Keratinocyte (primary cell): ENCODE results near the gene CNDP2. TPM values are rescaled to one million over a fixed set of nuclear protein-coding genes. Genes with fewer than 3 reads are reported as not detected.

Source experiments
- DNase-seq: peaks from one replicate; pipeline ENCODE4 v3.0.0-alpha.2; 2011; ENCODE audit warnings: low read depth, missing footprints, low spot score
- FAIRE-seq: peaks from 2 replicates; lab custom pipeline; 2011; peaks lifted over from hg19 to GRCh38; lab: Jason Lieb, UNC
- H2AFZ ChIP-seq: 2 replicates; pipeline ENCODE4 v1.6.0; 2012; ENCODE audit warnings: low read length, control low read depth, inconsistent platforms; ENCODE audit not compliant: control insufficient read depth
- H3K27ac ChIP-seq: 2 replicates; pipeline ENCODE4 v1.5.1; 2011; ENCODE audit warnings: low read length; ENCODE audit not compliant: control insufficient read depth, insufficient read depth
- H3K27me3 ChIP-seq: 3 replicates; pipeline ENCODE4 v1.6.0; 2011; ENCODE audit warnings: low read length; ENCODE audit not compliant: control insufficient read depth, insufficient read depth; ENCODE audit errors: extremely low read depth
- H3K36me3 ChIP-seq, 2 experiments: 2 replicates in 1 of 2; 3 replicates in 1 of 2; pipeline ENCODE4 v1.5.1; 2011; ENCODE audit warnings: low read length in 2 of 2, mild to moderate bottlenecking in 1 of 2; ENCODE audit not compliant: control insufficient read depth in 2 of 2, insufficient read depth in 2 of 2; ENCODE audit errors: extremely low read depth in 1 of 2
- H3K4me1 ChIP-seq: 3 replicates; pipeline ENCODE4 v1.5.1; 2011; ENCODE audit warnings: low read length; ENCODE audit not compliant: control insufficient read depth, insufficient read depth; ENCODE audit errors: extremely low read depth
- H3K4me2 ChIP-seq: 3 replicates; pipeline ENCODE4 v1.6.0; 2011; ENCODE audit warnings: low read depth, low read length; ENCODE audit not compliant: control insufficient read depth, insufficient read depth; ENCODE audit errors: extremely low read depth
- H3K4me3 ChIP-seq, 3 experiments: fragments of 200-600 bp in 1 of 3; sonication (generic) in 1 of 3; 2 replicates in 2 of 3; 3 replicates in 1 of 3; pipeline ENCODE4 v1.5.1; 2011 to 2016; ENCODE audit warnings: low read length in 3 of 3, mild to moderate bottlenecking in 3 of 3, control low read depth in 2 of 3, inconsistent platforms in 1 of 3, low read depth in 1 of 3, mixed read lengths in 1 of 3, mixed run types in 1 of 3, moderate library complexity in 1 of 3; ENCODE audit not compliant: control insufficient read depth in 2 of 3, insufficient read depth in 2 of 3; ENCODE audit errors: extremely low read depth in 1 of 3
- H3K79me2 ChIP-seq: 2 replicates; pipeline ENCODE4 v1.6.0; 2012; ENCODE audit warnings: low read length; ENCODE audit not compliant: control insufficient read depth, insufficient read depth
- H3K9ac ChIP-seq: 3 replicates; pipeline ENCODE4 v1.6.0; 2011; ENCODE audit warnings: low read length; ENCODE audit not compliant: control insufficient read depth, insufficient read depth; ENCODE audit errors: extremely low read depth
- H3K9me1 ChIP-seq: 3 replicates; pipeline ENCODE4 v1.6.0; 2011; ENCODE audit warnings: low read length; ENCODE audit not compliant: control insufficient read depth, insufficient read depth; ENCODE audit errors: extremely low read depth
- H3K9me3 ChIP-seq: 2 replicates; pipeline ENCODE4 v1.5.1; 2012; ENCODE audit warnings: low read depth, low read length; ENCODE audit not compliant: control insufficient read depth
- H4K20me1 ChIP-seq: 3 replicates; pipeline ENCODE4 v1.6.0; 2011; ENCODE audit warnings: low read length; ENCODE audit not compliant: control insufficient read depth, insufficient read depth; ENCODE audit errors: extremely low read depth
- CTCF ChIP-seq, 3 experiments: IDR thresholded peaks in 1 of 3; conservative IDR thresholded peaks in 1 of 3; optimal IDR thresholded peaks in 1 of 3; 2 replicates in 2 of 3; 3 replicates in 1 of 3; pipeline versions ENCODE3 to v1.5.1; 2011; ENCODE audit warnings: low read length in 3 of 3, mild to moderate bottlenecking in 3 of 3, moderate library complexity in 2 of 3, control low read depth in 1 of 3, inconsistent platforms in 1 of 3; ENCODE audit not compliant: insufficient read depth in 2 of 3; ENCODE audit errors: extremely low read depth in 1 of 3
- EZH2 ChIP-seq: IDR thresholded peaks from one replicate; pipeline ENCODE4 v1.6.1; 2012; ENCODE audit warnings: inconsistent platforms, mild to moderate bottlenecking, low read length, moderate library complexity
- dilution Hi-C: fragments of 300-500 bp; cut with MboI; formaldehyde crosslinking; loops from one replicate; pipeline ENCODE4 v1.7.0; 2020; ENCODE audit warnings: low sequenced_read_pairs; ENCODE audit not compliant: extremely low pct_ligation_motif_present
- polyA plus RNA-seq, 5 experiments: library from polyadenylated mRNA; depleted of rRNA in 3 of 5; stranded (reverse) in 3 of 5; stranded (forward) in 1 of 5; unstranded in 1 of 5; fragments of >200 nt; gene quantifications; 1 replicate in 1 of 5; 2 replicates in 3 of 5; 3 replicates in 1 of 5; pipeline versions ENCODE4 v1.2.1 to v1.2.3, GENCODE V29; 2011 to 2012; ENCODE audit warnings: missing spikeins in 2 of 5, low read depth in 1 of 5, low replicate concordance in 1 of 5

Gene CNDP2
- polyA plus RNA-seq, 1 donor (not counting 4 experiments of a cell fraction or from before 2014, with no cell fraction given) = 126 TPM

- dilution Hi-C loops = no loop called here
- peaks cover 5% of the 10 kb centered on the region for H3K4me1 ChIP-seq
- no peak overlapping the region for H2AFZ ChIP-seq
- FAIRE-seq (no peak), DNase-seq (no peak)
- H3K27me3 ChIP-seq = no peaks in the 10 kb centered on the region
- no peak overlapping the region for H3K27ac ChIP-seq
- H3K4me3 ChIP-seq = no peak overlapping the region
- no peaks in the 10 kb centered on the region for H3K9me3 ChIP-seq
- H3K36me3 ChIP-seq = no peaks in the 10 kb centered on the region
- H3K9me1 ChIP-seq = no peaks in the 10 kb centered on the region
- H3K79me2 ChIP-seq = no peaks in the 10 kb centered on the region
- TF ChIP-seq EZH2 (no peak), CTCF (optimal IDR thresholded peaks at IDR 0.05 in 1 of 3, IDR thresholded peaks at IDR 0.05 in 1 of 3, conservative IDR thresholded peaks at IDR 0.05 in 1 of 3; ENCODE audit: extremely low read depth in 1 of 3, insufficient read depth in 2 of 3, low read length in 3 of 3) (no peak)
- no peaks in the 10 kb centered on the region for H4K20me1 ChIP-seq
- H3K4me2 ChIP-seq = no peak overlapping the region
- no peak overlapping the region for H3K9ac ChIP-seq
These were observed 13.5 kb upstream of the CNDP2 start for GRCh38 chr18:74482697-74483096.

- H3K4me1 ChIP-seq = peaks cover 5% of the 10 kb centered on the region
- H3K36me3 ChIP-seq = no peaks in the 10 kb centered on the region
- H3K27ac ChIP-seq = no peak overlapping the region
- DNase-seq (no peak), FAIRE-seq (no peak)
- H3K9ac ChIP-seq = no peak overlapping the region
- H2AFZ ChIP-seq = no peak overlapping the region
- no peak overlapping the region for H3K4me3 ChIP-seq
- H3K27me3 ChIP-seq = no peaks in the 10 kb centered on the region
- H3K4me2 ChIP-seq = no peak overlapping the region
- H3K9me1 ChIP-seq = no peaks in the 10 kb centered on the region
- no peak for TF ChIP-seq EZH2
- no peak for TF ChIP-seq CTCF (optimal IDR thresholded peaks at IDR 0.05 in 1 of 3, IDR thresholded peaks at IDR 0.05 in 1 of 3, conservative IDR thresholded peaks at IDR 0.05 in 1 of 3; ENCODE audit: extremely low read depth in 1 of 3, insufficient read depth in 2 of 3, low read length in 3 of 3)
- no peaks in the 10 kb centered on the region for H3K9me3 ChIP-seq
- no peaks in the 10 kb centered on the region for H4K20me1 ChIP-seq
- dilution Hi-C loops = no loop called here
- H3K79me2 ChIP-seq = no peaks in the 10 kb centered on the region
These were observed 9.9 kb upstream of the CNDP2 start for GRCh38 chr18:74486119-74486849.
